CD4-positive, CD25-positive, alpha-beta regulatory T cell (primary cell): ENCODE results near the gene NCAPH2. TPM values are rescaled to one million over a fixed set of nuclear protein-coding genes. Genes with fewer than 3 reads are reported as not detected.
A peak's percentile ranks its signal among the peaks of the same experiment; 100 is the strongest.

Source experiments
- ATAC-seq, 2 donors: fragments of 150-1000 bp; cut with Tn5 transposase; one replicate each; pipeline ENCODE4 v1.10.0; 2021; ENCODE audit warnings: low read depth in 2 of 2, moderate number of reproducible peaks in 2 of 2, moderate library complexity in 1 of 2
- DNase-seq, 3 donors: peaks; one replicate each; pipeline versions ENCODE4 v3.0.0 to v3.0.0-alpha.2; 2012 to 2022; ENCODE audit warnings: mixed read lengths in 1 of 3
- H3K27ac ChIP-seq: one replicate; pipeline ENCODE4 v1.7.0; 2013; ENCODE audit warnings: mild to moderate bottlenecking, low read length; ENCODE audit not compliant: insufficient read depth, poor library complexity, severe bottlenecking
- H3K27me3 ChIP-seq: one replicate; pipeline ENCODE4 v1.7.0; 2013; ENCODE audit warnings: low read length; ENCODE audit not compliant: control insufficient read depth, insufficient read depth
- H3K36me3 ChIP-seq: one replicate; pipeline ENCODE4 v1.7.0; 2013; ENCODE audit warnings: mild to moderate bottlenecking, low read length, moderate library complexity; ENCODE audit not compliant: control insufficient read depth, insufficient read depth
- H3K4me1 ChIP-seq: 2 replicates; pipeline ENCODE4 v1.7.0; 2013; ENCODE audit warnings: mild to moderate bottlenecking, low read length; ENCODE audit not compliant: insufficient read depth, control insufficient read depth, poor library complexity, severe bottlenecking
- H3K4me3 ChIP-seq: one replicate; pipeline ENCODE4 v1.7.0; 2013; ENCODE audit warnings: low read depth, mild to moderate bottlenecking, low read length, moderate library complexity
- H3K9me3 ChIP-seq, 2 experiments: 1 replicate in 1 of 2; 2 replicates in 1 of 2; pipeline ENCODE4 v1.7.0; 2013; ENCODE audit warnings: low read length in 2 of 2, mild to moderate bottlenecking in 1 of 2, moderate library complexity in 1 of 2; ENCODE audit not compliant: control insufficient read depth in 2 of 2
- H3K27ac Mint-ChIP-seq, 3 donors: one replicate each; pipeline ENCODE4 v1.8.0; 2020 to 2022; ENCODE audit warnings: mild to moderate bottlenecking in 3 of 3, mixed read lengths in 3 of 3, moderate library complexity in 2 of 3
- H3K27me3 Mint-ChIP-seq: one replicate; pipeline ENCODE4 v1.8.0; 2022; ENCODE audit warnings: mild to moderate bottlenecking, mixed read lengths
- H3K36me3 Mint-ChIP-seq: one replicate; pipeline ENCODE4 v1.8.0; 2020; ENCODE audit warnings: mixed read lengths
- H3K4me1 Mint-ChIP-seq, 4 donors: one replicate each; pipeline ENCODE4 v1.8.0; 2020 to 2022; ENCODE audit warnings: mixed read lengths in 4 of 4, mild to moderate bottlenecking in 1 of 4
- H3K4me3 Mint-ChIP-seq, 4 donors: one replicate each; pipeline ENCODE4 v1.8.0; 2020 to 2022; ENCODE audit warnings: mild to moderate bottlenecking in 4 of 4, mixed read lengths in 4 of 4, moderate library complexity in 3 of 4
- H3K9me3 Mint-ChIP-seq, 7 donors: one replicate each; pipeline ENCODE4 v1.8.0; 2020 to 2022; ENCODE audit warnings: mixed read lengths in 7 of 7, mild to moderate bottlenecking in 3 of 7, moderate library complexity in 2 of 7
- polyA plus RNA-seq, 4 donors: library from polyadenylated mRNA; unstranded; fragments of 300-500 nt; fragmentation: Illumina TruSeq; gene quantifications; one replicate each; pipeline ENCODE4 v1.2.3, GENCODE V29; 2021
- total RNA-seq: library from RNA; stranded (reverse); gene quantifications from one replicate; pipeline ENCODE4 v1.2.3, GENCODE V29; 2022

Gene NCAPH2
- total and polyA plus RNA-seq, 5 donors from 2014 or later, result 35.8 to 112 (median 41.7) TPM

- Histone ChIP-seq H3K4me1 (peaks cover 69% of the 10 kb centered on the region), H3K27me3 (no peaks in the 10 kb centered on the region), H3K4me3 (no peak overlapping the region), H3K36me3 (peaks cover 17% of the 10 kb centered on the region), H3K27ac (peak overlapping the region; percentile 86), H3K9me3 (no peaks in the 10 kb centered on the region)
- ATAC-seq, result no peak
- peaks cover 9% of the 10 kb centered on the region for H3K36me3 Mint-ChIP-seq
- H3K27ac Mint-ChIP-seq, result peak overlapping the region; percentile 93 to 96 (median 94)
- no peak for DNase-seq
- H3K27me3 Mint-ChIP-seq, result no peaks in the 10 kb centered on the region
- H3K4me1 Mint-ChIP-seq, result peaks cover 0 to 78% (median 35%) of the 10 kb centered on the region in 4 donors
- H3K4me3 Mint-ChIP-seq, result peak overlapping the region; percentile 90 to 98 (median 96)
- H3K9me3 Mint-ChIP-seq, result no peaks in the 10 kb centered on the region
Observed at GRCh38 chr22:50471197-50471847, 36.7 kb upstream of the NCAPH2 start.

DNA sequence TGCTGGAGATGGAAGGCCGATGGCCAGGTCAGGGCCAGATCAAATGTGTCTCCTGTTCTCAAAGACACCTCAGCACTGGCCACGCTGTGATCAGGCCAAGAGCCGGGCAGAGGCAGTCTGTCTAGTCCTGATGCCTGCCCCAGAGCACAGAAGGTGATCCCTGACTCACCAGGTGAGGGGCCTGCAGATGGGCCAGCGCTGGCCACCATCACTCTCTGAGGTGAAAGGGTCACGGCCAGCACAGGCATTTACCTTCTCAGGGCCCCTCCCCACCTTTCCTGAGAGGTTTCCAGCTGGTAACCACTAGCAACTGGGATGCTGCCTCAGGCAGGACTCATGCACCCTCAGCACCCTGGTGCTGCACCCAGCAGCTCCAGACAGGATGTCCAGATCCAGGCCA, 36.1 kb upstream of the NCAPH2 start:
- no peaks in the 10 kb centered on the region for H3K27me3 ChIP-seq
- H3K36me3 ChIP-seq, result peaks cover 11% of the 10 kb centered on the region
- peaks cover 6% of the 10 kb centered on the region for H3K36me3 Mint-ChIP-seq
- peaks cover 69% of the 10 kb centered on the region for H3K4me1 ChIP-seq
- no peak for ATAC-seq
- peak overlapping the region; percentile 86 for H3K27ac ChIP-seq
- H3K27ac Mint-ChIP-seq, result peak overlapping the region; percentile 78 to 93 (median 88)
- no peaks in the 10 kb centered on the region for H3K27me3 Mint-ChIP-seq
- peak overlapping the region; percentile 90 to 98 (median 96) for H3K4me3 Mint-ChIP-seq
- H3K4me1 Mint-ChIP-seq, result peaks cover 0 to 72% (median 34%) of the 10 kb centered on the region in 4 donors
- no peaks in the 10 kb centered on the region for H3K9me3 ChIP-seq
- DNase-seq, result no peak
- H3K9me3 Mint-ChIP-seq, result no peaks in the 10 kb centered on the region
- peak overlapping the region; percentile 57 for H3K4me3 ChIP-seq

DNA sequence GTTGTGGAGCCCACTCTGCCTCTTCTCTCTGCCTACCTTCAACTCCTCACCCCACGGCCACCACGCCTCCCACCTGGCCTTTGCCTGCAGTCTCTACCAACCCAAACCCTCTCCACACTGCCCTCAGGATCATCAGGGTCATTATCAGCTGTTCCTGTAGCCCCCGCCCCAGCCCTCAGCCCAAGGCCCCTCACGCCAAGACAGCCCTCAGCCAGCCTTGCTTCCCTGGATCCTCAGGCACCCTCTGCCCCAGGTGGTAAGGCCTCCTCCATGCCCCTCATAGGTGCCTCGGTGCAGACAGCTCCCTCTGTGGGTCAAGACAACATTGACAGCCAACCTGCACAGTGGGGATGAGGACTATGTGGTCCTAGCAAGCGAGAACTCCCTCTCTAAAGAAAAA, 34.9 kb upstream of the NCAPH2 start:
- Histone ChIP-seq H3K9me3 (no peaks in the 10 kb centered on the region), H3K36me3 (peaks cover under 1% of the 10 kb centered on the region), H3K27me3 (no peaks in the 10 kb centered on the region), H3K4me1 (peaks cover 69% of the 10 kb centered on the region), H3K4me3 (peak overlapping the region; percentile 85), H3K27ac (peak overlapping the region; percentile 86)
- Mint-ChIP-seq H3K36me3 (peaks cover 5% of the 10 kb centered on the region), H3K4me1 (peaks cover 0 to 67% (median 33%) of the 10 kb centered on the region in 4 donors), H3K27me3 (no peaks in the 10 kb centered on the region), H3K27ac (peak overlapping the region; percentile 93 to 99 (median 97)), H3K9me3 (no peaks in the 10 kb centered on the region), H3K4me3 (peak overlapping the region; percentile 95 to 98 (median 97))
- ATAC-seq (no peak), DNase-seq (peak; percentile 44 to 76 (median 55))

- Mint-ChIP-seq H3K27me3 (peaks cover 7% of the 10 kb centered on the region), H3K4me3 (peak overlapping the region; percentile 95 to 98 (median 97)), H3K27ac (peak overlapping the region; percentile 93 to 97 (median 97)), H3K4me1 (peaks cover 0 to 58% (median 31%) of the 10 kb centered on the region in 4 donors), H3K9me3 (no peaks in the 10 kb centered on the region), H3K36me3 (peaks cover 5% of the 10 kb centered on the region)
- H3K36me3 ChIP-seq, result no peaks in the 10 kb centered on the region
- peak overlapping the region; percentile 86 for H3K27ac ChIP-seq
- no peaks in the 10 kb centered on the region for H3K27me3 ChIP-seq
- DNase-seq, result peak in 1 of 3 donors; percentile 49
- H3K4me1 ChIP-seq, result peaks cover 59% of the 10 kb centered on the region
- peak overlapping the region; percentile 85 for H3K4me3 ChIP-seq
- no peak for ATAC-seq
- H3K9me3 ChIP-seq, result no peaks in the 10 kb centered on the region
Observed at GRCh38 chr22:50473855-50474671, 34.0 kb upstream of the NCAPH2 start.

GRCh38 chr22:50474710-50475651, 33.0 kb upstream of the NCAPH2 start, which contains the start of gene SBF1:
TSS of gene SBF1 (minus strand) at chr22:50475035. CDS start at chr22:50474840, 195 bp downstream.
- Histone ChIP-seq H3K4me1 (peaks cover 50% of the 10 kb centered on the region), H3K27ac (peak within 1 kb of the TSS; percentile 86), H3K4me3 (peak within 1 kb of the TSS; percentile 85), H3K9me3 (no peaks in the 10 kb centered on the region), H3K27me3 (no peaks in the 10 kb centered on the region), H3K36me3 (no peaks in the 10 kb centered on the region)
- H3K4me1 Mint-ChIP-seq, result peaks cover 0 to 53% (median 30%) of the 10 kb centered on the region in 4 donors
- H3K36me3 Mint-ChIP-seq, result peaks cover 5% of the 10 kb centered on the region
- H3K9me3 Mint-ChIP-seq, result no peaks in the 10 kb centered on the region
- peak; percentile 68 to 70 for ATAC-seq
- H3K27ac Mint-ChIP-seq, result peak within 1 kb of the TSS; percentile 93 to 97 (median 97)
- H3K4me3 Mint-ChIP-seq, result peak within 1 kb of the TSS; percentile 95 to 98 (median 97)
- peak; percentile 83 to 89 (median 84) for DNase-seq
- H3K27me3 Mint-ChIP-seq, result peaks cover 12% of the 10 kb centered on the region

- Histone ChIP-seq H3K4me3 (no peak overlapping the region), H3K9me3 (no peaks in the 10 kb centered on the region), H3K27ac (no peak overlapping the region), H3K36me3 (no peaks in the 10 kb centered on the region), H3K27me3 (no peaks in the 10 kb centered on the region), H3K4me1 (peaks cover 43% of the 10 kb centered on the region)
- peak overlapping the region; percentile 76 to 91 (median 80) for H3K4me3 Mint-ChIP-seq
- H3K27ac Mint-ChIP-seq, result peak overlapping the region; percentile 20 to 84 (median 72)
- H3K4me1 Mint-ChIP-seq, result peaks cover 0 to 51% (median 28%) of the 10 kb centered on the region in 4 donors
- peaks cover 19% of the 10 kb centered on the region for H3K27me3 Mint-ChIP-seq
- peaks cover 5% of the 10 kb centered on the region for H3K36me3 Mint-ChIP-seq
- no peak for DNase-seq
- no peaks in the 10 kb centered on the region for H3K9me3 Mint-ChIP-seq
- ATAC-seq, result no peak
Observed at GRCh38 chr22:50475652-50476002, 32.4 kb upstream of the NCAPH2 start.

DNA sequence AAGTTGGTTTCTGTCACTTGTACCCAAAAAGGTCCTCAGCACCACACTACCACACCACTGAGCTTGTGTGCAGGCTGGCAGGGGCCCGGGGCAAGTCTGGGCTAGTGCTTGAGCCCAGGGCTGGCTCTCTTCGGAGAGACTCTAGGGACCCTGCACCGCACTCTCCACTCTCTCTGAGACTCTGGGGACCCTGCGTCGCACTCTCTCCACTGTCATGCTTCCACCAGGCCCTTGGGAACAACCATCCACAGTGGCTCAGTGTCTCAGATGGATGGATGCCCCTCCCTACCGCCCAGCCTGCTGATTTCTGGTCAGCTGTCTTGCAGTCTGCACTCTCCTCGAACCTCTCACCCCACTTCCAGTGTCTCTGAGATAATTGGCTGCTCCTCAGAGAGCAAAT, 31.2 kb upstream of the NCAPH2 start:
- Histone ChIP-seq H3K27me3 (no peaks in the 10 kb centered on the region), H3K4me3 (no peak overlapping the region), H3K36me3 (no peaks in the 10 kb centered on the region), H3K4me1 (peaks cover 41% of the 10 kb centered on the region), H3K27ac (no peak overlapping the region), H3K9me3 (no peaks in the 10 kb centered on the region)
- ATAC-seq, result no peak
- H3K27ac Mint-ChIP-seq, result peak overlapping the region; percentile 36 to 82 (median 72)
- DNase-seq, result no peak
- H3K4me3 Mint-ChIP-seq, result peak overlapping the region; percentile 76 to 91 (median 80)
- no peaks in the 10 kb centered on the region for H3K9me3 Mint-ChIP-seq
- peaks cover 5% of the 10 kb centered on the region for H3K36me3 Mint-ChIP-seq
- peaks cover 21% of the 10 kb centered on the region for H3K27me3 Mint-ChIP-seq
- peaks cover 0 to 39% (median 23%) of the 10 kb centered on the region in 4 donors for H3K4me1 Mint-ChIP-seq
